Kidney epithelial cell (primary cell): Measurements from ENCODE around the gene AIG1. TPM values are rescaled to one million over a fixed set of nuclear protein-coding genes. Genes with fewer than 3 reads are reported as not detected.

Source experiments
- DNase-seq: peaks from one replicate; pipeline ENCODE4 v3.0.0-alpha.2; 2010; ENCODE audit warnings: low read depth
- H3K27me3 ChIP-seq: 2 replicates; pipeline ENCODE4 v1.6.0; 2011; ENCODE audit warnings: low read length; ENCODE audit not compliant: control insufficient read depth, insufficient read depth
- H3K36me3 ChIP-seq: 2 replicates; pipeline ENCODE4 v1.5.1; 2011; ENCODE audit warnings: low read length; ENCODE audit not compliant: control insufficient read depth, insufficient read depth
- H3K4me3 ChIP-seq: 2 replicates; pipeline ENCODE4 v1.5.1; 2011; ENCODE audit warnings: low read depth, mild to moderate bottlenecking, control low read depth, low read length
- total RNA-seq: library from RNA; depleted of rRNA; stranded (reverse); fragments of >200 nt; gene quantifications from 2 replicates; pipeline ENCODE4 v1.2.3, GENCODE V29; 2015
- TF ChIP-seq, protein P1 (sequence below): IDR thresholded peaks from 2 replicates; pipeline ENCODE4 v1.5.1; 2011; ENCODE audit warnings: mild to moderate bottlenecking, moderate library complexity, low read length, control low read depth, inconsistent platforms; ENCODE audit not compliant: insufficient read depth, poor library complexity, severe bottlenecking

The AIG1 gene
- total RNA-seq, 1 donor from 2014 or later = 62.5 TPM

DNA sequence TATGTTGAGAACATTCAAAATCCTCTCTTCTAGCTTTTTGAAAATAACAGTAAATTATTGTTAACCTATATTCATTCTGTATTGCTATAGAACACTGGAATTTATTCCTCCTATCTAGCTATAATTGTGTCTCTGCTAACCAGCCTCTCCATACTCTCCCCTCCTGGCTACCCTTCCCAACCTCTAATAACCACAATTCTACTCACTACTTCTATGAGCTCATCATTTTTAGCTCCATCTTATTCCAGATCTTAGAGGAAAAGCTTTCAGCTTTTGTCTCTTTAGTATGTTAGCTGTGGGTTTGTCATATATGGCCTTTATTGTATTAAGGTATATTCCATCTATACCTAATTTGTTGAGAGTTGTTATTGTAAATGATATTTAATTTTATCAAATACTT is 108.8 kb downstream of the AIG1 start:
- no peaks in the 10 kb centered on the region for H3K36me3 ChIP-seq
- H3K4me3 ChIP-seq = no peak overlapping the region
- TF ChIP-seq, protein P1, sequence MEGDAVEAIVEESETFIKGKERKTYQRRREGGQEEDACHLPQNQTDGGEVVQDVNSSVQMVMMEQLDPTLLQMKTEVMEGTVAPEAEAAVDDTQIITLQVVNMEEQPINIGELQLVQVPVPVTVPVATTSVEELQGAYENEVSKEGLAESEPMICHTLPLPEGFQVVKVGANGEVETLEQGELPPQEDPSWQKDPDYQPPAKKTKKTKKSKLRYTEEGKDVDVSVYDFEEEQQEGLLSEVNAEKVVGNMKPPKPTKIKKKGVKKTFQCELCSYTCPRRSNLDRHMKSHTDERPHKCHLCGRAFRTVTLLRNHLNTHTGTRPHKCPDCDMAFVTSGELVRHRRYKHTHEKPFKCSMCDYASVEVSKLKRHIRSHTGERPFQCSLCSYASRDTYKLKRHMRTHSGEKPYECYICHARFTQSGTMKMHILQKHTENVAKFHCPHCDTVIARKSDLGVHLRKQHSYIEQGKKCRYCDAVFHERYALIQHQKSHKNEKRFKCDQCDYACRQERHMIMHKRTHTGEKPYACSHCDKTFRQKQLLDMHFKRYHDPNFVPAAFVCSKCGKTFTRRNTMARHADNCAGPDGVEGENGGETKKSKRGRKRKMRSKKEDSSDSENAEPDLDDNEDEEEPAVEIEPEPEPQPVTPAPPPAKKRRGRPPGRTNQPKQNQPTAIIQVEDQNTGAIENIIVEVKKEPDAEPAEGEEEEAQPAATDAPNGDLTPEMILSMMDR = no peak
- H3K27me3 ChIP-seq = no peaks in the 10 kb centered on the region
- no peak for DNase-seq

DNA sequence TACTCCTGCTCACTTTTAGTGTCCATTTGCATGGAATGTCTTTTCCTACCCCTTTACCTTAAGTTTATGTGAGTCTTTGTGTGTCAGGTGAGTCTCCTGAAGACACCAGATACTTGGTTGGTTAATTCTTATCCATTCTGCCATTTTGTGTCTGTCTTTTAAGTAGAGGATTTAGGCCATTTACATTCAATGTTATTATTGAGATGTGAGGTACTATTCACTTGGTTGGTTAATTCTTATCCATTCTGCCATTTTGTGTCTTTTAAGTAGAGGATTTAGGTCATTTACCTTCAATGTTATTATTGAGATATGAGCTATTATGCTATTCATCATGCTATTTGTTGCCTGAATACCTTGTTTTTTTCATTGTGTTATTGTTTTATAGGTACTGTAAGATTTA is 113.8 kb downstream of the AIG1 start:
- H3K36me3 ChIP-seq = no peaks in the 10 kb centered on the region
- no peak for DNase-seq
- no peaks in the 10 kb centered on the region for H3K27me3 ChIP-seq
- H3K4me3 ChIP-seq = no peak overlapping the region
- TF ChIP-seq, protein P1 = no peak

DNA sequence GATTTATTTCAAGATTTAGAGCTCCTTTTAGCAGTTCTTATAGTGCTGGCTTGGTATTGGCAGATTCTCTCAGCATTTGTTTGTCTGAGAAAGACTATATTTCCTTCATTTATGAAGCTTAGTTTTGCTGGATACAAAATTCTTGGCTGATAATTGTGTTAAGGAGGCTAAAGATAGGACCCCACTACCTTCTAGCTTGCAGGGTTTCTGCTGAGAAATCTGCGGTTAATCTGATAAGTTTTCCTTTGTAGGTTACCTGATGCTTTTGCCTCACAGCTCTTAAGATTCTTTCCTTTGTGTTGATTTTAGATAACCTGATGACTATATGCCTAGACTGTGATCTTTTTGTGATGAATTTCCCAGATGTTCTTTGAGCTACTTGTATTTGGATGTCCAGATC is 114.3 kb downstream of the AIG1 start:
- H3K36me3 ChIP-seq = no peaks in the 10 kb centered on the region
- no peak overlapping the region for H3K4me3 ChIP-seq
- TF ChIP-seq, protein P1 = no peak
- DNase-seq = no peak
- no peaks in the 10 kb centered on the region for H3K27me3 ChIP-seq

DNA sequence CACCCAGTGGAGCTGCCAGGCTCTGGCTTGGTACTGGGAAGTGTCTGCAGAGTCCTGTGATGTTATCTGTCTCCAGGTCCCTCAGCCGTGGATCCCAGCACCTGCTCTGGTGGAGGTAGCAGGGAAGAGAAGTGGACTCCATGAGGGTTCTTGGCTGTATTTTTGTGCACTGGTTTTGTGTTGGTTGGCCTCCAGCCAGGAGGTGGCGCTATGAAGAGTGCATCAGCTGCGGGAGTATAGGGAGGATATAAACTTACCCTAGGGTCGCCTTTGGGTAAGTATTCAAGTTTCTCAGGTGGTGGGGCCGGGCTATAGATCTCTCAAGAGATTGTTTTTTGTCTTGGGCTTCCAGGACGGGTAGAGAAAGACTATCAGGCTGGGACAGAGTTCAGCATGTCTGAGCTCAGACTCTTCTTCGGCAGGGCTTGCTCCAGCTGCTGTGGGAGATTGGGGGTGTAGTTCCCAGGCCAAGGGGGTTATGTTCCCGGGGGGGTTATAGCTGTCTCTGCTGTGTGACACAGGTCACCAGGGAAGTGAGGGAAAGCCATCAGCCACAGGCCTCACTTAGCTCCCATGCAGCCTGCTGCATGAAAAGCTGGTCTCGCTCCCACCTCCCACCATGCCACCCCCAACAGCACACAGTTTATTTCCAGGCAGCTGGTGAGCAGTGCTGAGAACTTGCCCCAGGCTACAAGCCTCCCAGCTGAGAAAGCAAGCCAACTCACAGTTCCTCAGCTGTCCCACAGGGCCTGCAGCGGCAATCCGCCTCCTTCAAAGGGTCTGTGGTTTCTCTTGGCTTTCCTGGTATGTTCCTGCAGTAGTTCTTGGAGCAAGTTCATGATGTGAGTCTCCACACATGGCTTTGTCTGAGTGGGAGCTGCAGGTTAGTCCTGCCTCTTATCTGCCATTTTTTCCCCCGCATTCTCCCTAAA is 115.7 kb downstream of the AIG1 start:
- H3K4me3 ChIP-seq = no peak overlapping the region
- no peaks in the 10 kb centered on the region for H3K36me3 ChIP-seq
- H3K27me3 ChIP-seq = no peaks in the 10 kb centered on the region
- TF ChIP-seq, protein P1 = peak; percentile 14
- DNase-seq = peak; percentile 35

DNA sequence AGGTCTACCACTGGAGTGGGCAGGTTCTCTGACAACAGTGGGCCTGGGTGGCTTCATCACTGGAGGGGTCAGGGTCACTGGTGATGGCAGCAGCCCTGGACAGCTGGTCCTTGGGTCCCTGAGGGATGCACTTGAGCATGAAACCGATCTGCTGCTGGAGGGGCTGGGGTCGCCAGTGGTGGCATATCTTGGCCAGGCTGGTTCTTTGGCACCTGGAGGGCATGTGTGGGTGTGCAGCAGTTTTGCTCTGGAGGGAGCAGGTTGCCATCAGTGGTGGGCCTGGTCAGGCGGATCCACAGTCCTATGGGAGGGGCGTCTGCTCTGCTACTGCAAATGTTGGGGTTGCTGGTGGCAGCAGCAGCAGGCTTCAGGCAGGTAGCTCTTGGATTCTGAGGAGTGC is 117.0 kb downstream of the AIG1 start:
- TF ChIP-seq, protein P1 = no peak
- H3K36me3 ChIP-seq = no peaks in the 10 kb centered on the region
- H3K4me3 ChIP-seq = no peak overlapping the region
- no peaks in the 10 kb centered on the region for H3K27me3 ChIP-seq
- DNase-seq = no peak
